ENCODE data around the gene SZT2. TPM values are rescaled to one million over a fixed set of nuclear protein-coding genes. Genes with fewer than 3 reads are reported as not detected.

Gene SZT2
- total and polyA plus RNA-seq, 2 of the 13 experiments (the other 11 are each of a cell fraction or from before 2014, with no cell fraction given) = 8.0 to 8.8 TPM

GRCh38 chr1:43446388-43446740 lies 56.7 kb downstream of the SZT2 start:
- no peak overlapping the region for H3K4me2 ChIP-seq (ENCODE audit: low read depth, low read length)
- in situ Hi-C loops (cut with HindIII; ENCODE audit: extremely low pct_ligation_motif_present, low pct_unique_long_range_greater_than_20kb) (no loop called here), intact Hi-C loops (cut with micrococcal nuclease; ENCODE audit: unreplicated experiment) (no loop called here)
- H3K4me1 ChIP-seq (ENCODE audit: insufficient read depth, low read length) = no peaks in the 10 kb centered on the region
- no peaks in the 10 kb centered on the region for H4K20me1 ChIP-seq (ENCODE audit: insufficient read depth, low read length)
- no peak overlapping the region for H2AFZ ChIP-seq (ENCODE audit: low read length)
- ATAC-seq = no peak
- no peak for DNase-seq (ENCODE audit: low spot score)
- peaks cover 24 to 40% of the 10 kb centered on the region in 2 experiments; a peak in 4 of 5 replicates for H3K36me3 ChIP-seq (replicated peaks in 1 of 2; ENCODE audit: control insufficient read depth in 1 of 2, insufficient read depth in 2 of 2, low read length in 2 of 2)
- CTCF ChIA-PET (ENCODE audit: low intra/inter-chr PET ratio, low total read pairs) = no interaction called here
- no peaks in the 10 kb centered on the region for H3K9me3 ChIP-seq (ENCODE audit: low read length)
- H3K4me3 ChIP-seq (replicated peaks in 1 of 3; ENCODE audit: insufficient read depth in 1 of 3, low read depth in 2 of 3, low read length in 3 of 3) = no peak overlapping the region
- TF ChIP-seq TBP (CRISPR knock-in tag; IDR thresholded peaks at IDR 0.05) = no peak
- no peak for TF ChIP-seq MTA1 (CRISPR knock-in tag; IDR thresholded peaks at IDR 0.05; ENCODE audit: borderline replicate concordance)
- no peak for TF ChIP-seq POLR2AphosphoS2 (IDR thresholded peaks at IDR 0.05; ENCODE audit: low read depth, low read length)
- TF ChIP-seq TRAFD1 (CRISPR knock-in tag; IDR thresholded peaks at IDR 0.05; ENCODE audit: borderline replicate concordance) = no peak
- no peak for TF ChIP-seq KDM1A (CRISPR knock-in tag; IDR thresholded peaks at IDR 0.05)
- no peak for TF ChIP-seq TCF12 (IDR thresholded peaks at IDR 0.05)
- TF ChIP-seq TCF12 (CRISPR knock-in tag; IDR thresholded peaks at IDR 0.05) = no peak
- TF ChIP-seq ZFYVE20 (CRISPR knock-in tag; IDR thresholded peaks at IDR 0.05; ENCODE audit: borderline replicate concordance, low read depth) = no peak
- no peak for TF ChIP-seq RERE (CRISPR knock-in tag; IDR thresholded peaks at IDR 0.05; ENCODE audit: low read depth)
- no peak for TF ChIP-seq MNT (IDR thresholded peaks at IDR 0.05)
- no peak for TF ChIP-seq NR1H2 (CRISPR knock-in tag; IDR thresholded peaks at IDR 0.05; ENCODE audit: borderline replicate concordance, low read depth)
- no peak for TF ChIP-seq ZNF143 (CRISPR knock-in tag; IDR thresholded peaks at IDR 0.05)
- TF ChIP-seq MEF2D (CRISPR knock-in tag; IDR thresholded peaks at IDR 0.05) = no peak
- no peak for TF ChIP-seq SKIL (CRISPR knock-in tag; IDR thresholded peaks at IDR 0.05; ENCODE audit: borderline replicate concordance)
- no peak for TF ChIP-seq ZNF354B (CRISPR knock-in tag; IDR thresholded peaks at IDR 0.05)
- H3K9ac ChIP-seq (ENCODE audit: insufficient read depth, low read depth, low read length) = no peak overlapping the region
- no peaks in the 10 kb centered on the region for H3K27me3 ChIP-seq (ENCODE audit: control insufficient read depth in 1 of 2, insufficient read depth in 2 of 2, low read length in 2 of 2)
- WGBS (ENCODE audit: low lambda C conversion rate) = 100% methylated on average over 3 of the region's 4 CpGs
- FAIRE-seq = no peak
- no peaks in the 10 kb centered on the region for H3K79me2 ChIP-seq (ENCODE audit: insufficient read depth, low read length)
- POLR2A ChIA-PET = no interaction called here
- H3K27ac ChIP-seq (ENCODE audit: extremely low read length, insufficient read depth, low read length) = no peak overlapping the region
- no TSS peak for BruUV-seq (replicated peaks)
